ENCODE results near the gene HNRNPL.

GRCh38 chr19:38815059-38816001 is 34.5 kb downstream of the HNRNPL start:
- TF ChIP-seq CTCF (IDR thresholded peaks at IDR 0.05 in 4 of 5, conservative IDR thresholded peaks at IDR 0.05 in 1 of 5) = no peak
- no peak for TF ChIP-seq POLR2A (IDR thresholded peaks at IDR 0.05)
